Coronary artery (tissue), 2 donors: ENCODE results near the gene C3orf20.
"Not testable (repeated sequence)": the region's sequence is repeated elsewhere in the genome, so short reads cannot be mapped to it uniquely, and the experiment has no call there.

Experiments used
- DNase-seq: peaks from one replicate; pipeline ENCODE4 v3.0.0-alpha.2; 2017; ENCODE audit warnings: low spot score
- H3K27ac ChIP-seq, 2 donors: fragments of 200-600 bp; sonication (generic); one replicate each; pipeline ENCODE4 v1.5.1; 2016 to 2019
- H3K4me3 ChIP-seq: fragments of 200-600 bp; sonication (generic); 2 replicates; pipeline ENCODE4 v1.5.1; 2016; ENCODE audit warnings: mild to moderate bottlenecking, moderate library complexity
- CTCF ChIP-seq: fragments of 200-600 bp; sonication (generic); IDR thresholded peaks from one replicate; pipeline ENCODE4 v1.5.1; 2019; ENCODE audit warnings: antibody characterized with exemption

Gene C3orf20

GRCh38 chr3:14726441-14726780 is 51.5 kb downstream of the C3orf20 start:
- Histone ChIP-seq H3K4me3 (no peak overlapping the region), H3K27ac (peak overlapping the region; percentile 46 to 77)
- DNase-seq: no peak
- TF ChIP-seq CTCF: no peak

- Histone ChIP-seq H3K4me3 (no peak overlapping the region), H3K27ac (no peak overlapping the region)
- DNase-seq: no peak
- TF ChIP-seq CTCF: no peak
Observed at GRCh38 chr3:14728113-14728512, 53.2 kb downstream of the C3orf20 start.

GRCh38 chr3:14730703-14731382 is 55.9 kb downstream of the C3orf20 start:
- H3K27ac ChIP-seq: no peak overlapping the region
- H3K4me3 ChIP-seq: no peak overlapping the region
- TF ChIP-seq CTCF: no peak
- DNase-seq: no peak

DNA sequence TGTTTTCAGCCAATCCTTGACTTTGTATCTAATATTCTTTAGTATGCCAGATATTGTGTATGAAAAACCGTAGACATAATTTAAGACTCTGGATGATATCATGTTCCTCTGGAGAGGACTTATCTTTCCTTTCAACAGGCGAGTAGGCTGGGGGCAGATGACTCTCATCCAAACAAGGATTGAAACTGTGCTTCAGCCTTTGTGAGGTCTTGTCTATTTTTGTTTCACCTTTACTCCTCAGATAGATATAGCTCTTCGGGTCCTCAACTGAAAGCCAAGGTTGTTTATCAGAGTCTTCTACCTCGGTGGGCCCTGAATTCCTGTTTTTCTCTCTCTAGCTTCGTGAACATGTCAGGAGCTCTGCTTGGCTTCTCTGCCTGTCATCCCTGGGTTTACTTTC is 66.0 kb downstream of the C3orf20 start:
- no peak for TF ChIP-seq CTCF
- no peak overlapping the region for H3K27ac ChIP-seq
- DNase-seq: no peak
- H3K4me3 ChIP-seq: no peak overlapping the region

- no peak for DNase-seq
- no peak overlapping the region for H3K4me3 ChIP-seq
- H3K27ac ChIP-seq: no peak overlapping the region
- TF ChIP-seq CTCF: no peak
Observed at GRCh38 chr3:14741510-14741909, 66.6 kb downstream of the C3orf20 start.

DNA sequence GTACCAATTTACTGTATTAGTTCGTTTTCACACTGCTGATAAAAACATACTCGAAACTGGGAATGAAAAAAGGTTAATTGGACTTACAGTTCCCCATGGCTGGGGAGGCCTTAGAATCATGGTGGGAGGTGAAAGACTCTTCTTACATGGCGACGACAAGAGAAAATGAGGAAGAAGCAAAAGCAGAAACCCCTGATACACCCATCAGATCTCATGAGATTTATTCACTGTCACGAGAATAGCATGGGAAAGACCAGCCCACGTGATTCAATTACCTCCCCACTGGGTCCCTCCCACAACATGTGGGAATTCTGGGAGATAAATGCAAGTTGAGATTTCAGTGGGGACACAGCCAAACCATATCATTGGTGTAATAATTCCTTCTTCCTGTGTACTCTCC is 69.6 kb downstream of the C3orf20 start:
- no peak for DNase-seq
- TF ChIP-seq CTCF: no peak
- no peak overlapping the region for H3K4me3 ChIP-seq
- H3K27ac ChIP-seq: no peak overlapping the region

DNA sequence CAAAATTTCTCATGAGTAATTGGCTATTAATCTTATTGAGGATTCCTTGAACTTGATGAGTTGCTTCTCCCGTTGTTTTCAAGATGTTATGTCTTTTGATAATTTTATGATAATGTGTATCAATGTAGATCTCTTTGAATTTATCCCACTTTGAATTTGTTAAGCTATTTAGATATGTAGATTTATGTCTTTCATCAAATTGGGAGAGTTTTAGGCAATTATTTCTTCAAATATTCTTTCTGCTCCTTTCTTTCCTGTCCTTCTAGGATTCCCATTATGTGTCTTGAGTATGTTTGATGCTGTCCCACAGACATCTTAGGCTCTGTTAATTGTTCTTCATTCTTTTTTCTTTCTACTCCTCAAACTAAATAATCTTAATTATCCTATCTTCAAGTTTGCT is 75.7 kb downstream of the C3orf20 start:
- no peak for DNase-seq
- no peak overlapping the region for H3K27ac ChIP-seq
- no peak overlapping the region for H3K4me3 ChIP-seq
- TF ChIP-seq CTCF: no peak

GRCh38 chr3:14752979-14753378 is 78.0 kb downstream of the C3orf20 start:
- DNase-seq, H3K27ac ChIP-seq, H3K4me3 ChIP-seq: not testable (repeated sequence)
